Breast epithelium (tissue), 4 donors: ENCODE results near the gene KIAA1549. TPM values are rescaled to one million over a fixed set of nuclear protein-coding genes. Genes with fewer than 3 reads are reported as not detected.

Experiments used
- DNase-seq, 2 donors: peaks; one replicate each; pipeline ENCODE4 v3.0.0-alpha.2; 2019; ENCODE audit warnings: low spot score in 2 of 2
- H3K27ac ChIP-seq, 2 donors: fragments of 200-600 bp; sonication (generic) in 1 of 2; one replicate each; pipeline ENCODE4 v1.5.1; 2016 to 2019; ENCODE audit warnings: mild to moderate bottlenecking in 1 of 2
- H3K27me3 ChIP-seq, 2 donors: fragments of 200-600 bp; sonication (generic) in 1 of 2; one replicate each; pipeline versions ENCODE4 v1.5.1 to v1.6.0; 2017 to 2019; ENCODE audit warnings: control low read depth in 1 of 2, mild to moderate bottlenecking in 1 of 2
- H3K36me3 ChIP-seq: fragments of 200-600 bp; one replicate; pipeline ENCODE4 v1.5.1; 2019
- H3K4me1 ChIP-seq, 2 donors: fragments of 200-600 bp; sonication (generic); one replicate each; pipeline ENCODE4 v1.5.1; 2016 to 2019; ENCODE audit warnings: control low read depth in 1 of 2
- H3K4me3 ChIP-seq, 3 donors: fragments of 200-600 bp; sonication (generic); 1 replicate in 2 of 3; 2 replicates in 1 of 3; pipeline ENCODE4 v1.5.1; 2016 to 2019; ENCODE audit warnings: mild to moderate bottlenecking in 3 of 3, moderate library complexity in 2 of 3
- H3K9me3 ChIP-seq, 2 donors: fragments of 200-600 bp; sonication (generic) in 1 of 2; one replicate each; pipeline ENCODE4 v1.5.1; 2016 to 2019; ENCODE audit warnings: control low read depth in 1 of 2
- CTCF ChIP-seq, 3 donors: fragments of 450-650 bp; IDR thresholded peaks; one replicate each; pipeline ENCODE4 v1.5.1; 2016 to 2017; ENCODE audit warnings: antibody characterized with exemption in 3 of 3, mild to moderate bottlenecking in 3 of 3, moderate library complexity in 3 of 3
- POLR2A ChIP-seq: fragments of 450-650 bp; IDR thresholded peaks from one replicate; pipeline ENCODE4 v1.6.1; 2016; ENCODE audit warnings: antibody characterized with exemption, mild to moderate bottlenecking, moderate library complexity
- POLR2AphosphoS5 ChIP-seq, 3 donors: sonication (generic); formaldehyde crosslinking; IDR thresholded peaks; one replicate each; pipeline ENCODE4 v1.6.1; 2017; ENCODE audit warnings: antibody characterized with exemption in 3 of 3
- intact Hi-C: fragments of 100-400 bp; cut with DNase I; formaldehyde crosslinking; loops from one replicate; pipeline ENCODE4 v1.15.1; 2023; ENCODE audit warnings: low total_unique reads
- total RNA-seq, 3 donors: library from RNA; depleted of rRNA; stranded (reverse); fragments of >200 nt; gene quantifications; one replicate each; pipeline ENCODE4 v1.1.0, GENCODE V29; 2016

The KIAA1549 gene
- total RNA-seq, 3 donors from 2014 or later, result 1.8 to 3.9 (median 2.8) TPM

- no peak for TF ChIP-seq CTCF (IDR thresholded peaks at IDR 0.05)
- TF ChIP-seq POLR2A, result no peak
- H3K27me3 ChIP-seq, result no peaks in the 10 kb centered on the region
- H3K9me3 ChIP-seq, result no peaks in the 10 kb centered on the region
- no peaks in the 10 kb centered on the region for H3K4me1 ChIP-seq
- no peak overlapping the region for H3K27ac ChIP-seq
- H3K4me3 ChIP-seq, result no peak overlapping the region
- DNase-seq, result no peak
- no peaks in the 10 kb centered on the region for H3K36me3 ChIP-seq
- intact Hi-C loops, result no loop called here
These were observed 146.6 kb downstream of the KIAA1549 start for GRCh38 chr7:138834583-138834982.

- no peak for DNase-seq
- no peak overlapping the region for H3K4me3 ChIP-seq
- no peak for TF ChIP-seq POLR2A
- no peak for TF ChIP-seq POLR2AphosphoS5 (IDR thresholded peaks at IDR 0.05)
- no peaks in the 10 kb centered on the region for H3K36me3 ChIP-seq
- no peaks in the 10 kb centered on the region for H3K9me3 ChIP-seq
- intact Hi-C loops, result no loop called here
- H3K27me3 ChIP-seq, result no peaks in the 10 kb centered on the region
- no peak overlapping the region for H3K27ac ChIP-seq
- no peaks in the 10 kb centered on the region for H3K4me1 ChIP-seq
These were observed 147.6 kb downstream of the KIAA1549 start for GRCh38 chr7:138833596-138833995.

GRCh38 chr7:138832966-138833365 lies 148.2 kb downstream of the KIAA1549 start:
- Histone ChIP-seq H3K4me3 (no peak overlapping the region), H3K9me3 (no peaks in the 10 kb centered on the region), H3K27ac (no peak overlapping the region), H3K4me1 (no peaks in the 10 kb centered on the region), H3K36me3 (no peaks in the 10 kb centered on the region), H3K27me3 (no peaks in the 10 kb centered on the region)
- TF ChIP-seq CTCF (IDR thresholded peaks at IDR 0.05), result no peak
- TF ChIP-seq POLR2AphosphoS5 (IDR thresholded peaks at IDR 0.05), result no peak
- no peak for TF ChIP-seq POLR2A
- intact Hi-C loops, result no loop called here
- DNase-seq, result no peak

- DNase-seq, result no peak
- intact Hi-C loops, result no loop called here
- Histone ChIP-seq H3K9me3 (no peaks in the 10 kb centered on the region), H3K4me1 (no peaks in the 10 kb centered on the region), H3K36me3 (no peaks in the 10 kb centered on the region), H3K27ac (no peak overlapping the region), H3K27me3 (no peaks in the 10 kb centered on the region), H3K4me3 (no peak overlapping the region)
- no peak for TF ChIP-seq POLR2A
- no peak for TF ChIP-seq POLR2AphosphoS5 (IDR thresholded peaks at IDR 0.05)
- TF ChIP-seq CTCF (IDR thresholded peaks at IDR 0.05), result no peak
These were observed 151.9 kb downstream of the KIAA1549 start for GRCh38 chr7:138829335-138829734.

- H3K4me3 ChIP-seq, result no peak overlapping the region
- no peak for DNase-seq
- H3K27ac ChIP-seq, result no peak overlapping the region
- intact Hi-C loops, result no loop called here
- TF ChIP-seq POLR2A (no peak), POLR2AphosphoS5 (IDR thresholded peaks at IDR 0.05) (no peak), CTCF (IDR thresholded peaks at IDR 0.05) (no peak)
- H3K4me1 ChIP-seq, result no peaks in the 10 kb centered on the region
- no peaks in the 10 kb centered on the region for H3K36me3 ChIP-seq
- H3K27me3 ChIP-seq, result no peaks in the 10 kb centered on the region
- no peaks in the 10 kb centered on the region for H3K9me3 ChIP-seq
These were observed 152.9 kb downstream of the KIAA1549 start for GRCh38 chr7:138828302-138828701.
